Hepatocyte (in vitro differentiated cells): Measurements from ENCODE around the gene FAM240A. TPM values are rescaled to one million over a fixed set of nuclear protein-coding genes. Genes with fewer than 3 reads are reported as not detected.

ENCODE experiments used
- DNase-seq: peaks from one replicate; pipeline ENCODE4 v3.0.0-alpha.2; 2016; ENCODE audit warnings: low spot score
- H2AFZ ChIP-seq: fragments of 200-600 bp; sonication (generic); 2 replicates; pipeline ENCODE4 v1.6.0; 2016; ENCODE audit warnings: antibody characterized with exemption, mild to moderate bottlenecking
- H3K27ac ChIP-seq: fragments of 200-600 bp; sonication (generic); 2 replicates; pipeline ENCODE4 v1.5.1; 2016; ENCODE audit warnings: mild to moderate bottlenecking
- H3K27me3 ChIP-seq: fragments of 200-600 bp; sonication (generic); 2 replicates; pipeline ENCODE4 v1.6.1; 2016
- H3K36me3 ChIP-seq: fragments of 200-600 bp; sonication (generic); replicated peaks from 2 replicates; pipeline ENCODE4 v1.5.1; 2016; ENCODE audit warnings: low read depth; ENCODE audit not compliant: insufficient read depth
- H3K4me1 ChIP-seq: fragments of 200-600 bp; sonication (generic); 2 replicates; pipeline ENCODE4 v1.5.1; 2016; ENCODE audit warnings: mild to moderate bottlenecking, moderate library complexity; ENCODE audit not compliant: insufficient read depth
- H3K4me2 ChIP-seq: fragments of 200-600 bp; sonication (generic); 2 replicates; pipeline ENCODE4 v1.6.0; 2016
- H3K4me3 ChIP-seq: fragments of 200-600 bp; sonication (generic); 2 replicates; pipeline ENCODE4 v1.5.1; 2016; ENCODE audit warnings: mild to moderate bottlenecking
- H3K79me2 ChIP-seq: fragments of 200-600 bp; sonication (generic); 2 replicates; pipeline ENCODE4 v1.6.0; 2017; ENCODE audit warnings: mild to moderate bottlenecking
- H3K9me2 ChIP-seq: fragments of 200-600 bp; sonication (generic); replicated peaks from 2 replicates; pipeline ENCODE4 v1.6.0; 2017; ENCODE audit warnings: mild to moderate bottlenecking; ENCODE audit not compliant: insufficient read depth
- H3K9me3 ChIP-seq: fragments of 200-600 bp; sonication (generic); 2 replicates; pipeline ENCODE4 v1.5.1; 2016; ENCODE audit warnings: low read depth, mild to moderate bottlenecking
- H4K20me1 ChIP-seq: fragments of 200-600 bp; sonication (generic); 2 replicates; pipeline ENCODE4 v1.6.0; 2016; ENCODE audit warnings: mild to moderate bottlenecking; ENCODE audit not compliant: insufficient read depth, poor library complexity, severe bottlenecking
- CTCF ChIP-seq: fragments of 200-600 bp; sonication (generic); IDR thresholded peaks from 2 replicates; pipeline ENCODE4 v1.5.1; 2016; ENCODE audit warnings: antibody characterized with exemption, mild to moderate bottlenecking; ENCODE audit not compliant: poor library complexity
- EZH2 ChIP-seq: fragments of 200-600 bp; sonication (generic); IDR thresholded peaks from 2 replicates; pipeline ENCODE4 v1.6.1; 2016; ENCODE audit warnings: antibody characterized with exemption, mild to moderate bottlenecking, borderline replicate concordance
- EZH2phosphoT487 ChIP-seq: fragments of 200-600 bp; sonication (generic); IDR thresholded peaks from one replicate; pipeline ENCODE4 v1.6.1; 2018; ENCODE audit warnings: antibody characterized with exemption, mild to moderate bottlenecking, low read depth, moderate library complexity; ENCODE audit not compliant: unreplicated experiment, severe bottlenecking
- WGBS: methylation state at CpG from one replicate; pipeline ENCODE4 v1.1.6; 2016; ENCODE audit warnings: low lambda C conversion rate; ENCODE audit errors: missing lambda C conversion rate; 5-methylcytosine and 5-hydroxymethylcytosine counted together
- polyA plus RNA-seq: library from polyadenylated mRNA; unstranded; fragments of >200 nt; fragmentation: Nextera tagmentation; extraction: Ambion mirVana; gene quantifications from 2 replicates; pipeline ENCODE4 v1.2.1, GENCODE V29; 2016
- total RNA-seq: library from RNA; depleted of rRNA; stranded (reverse); fragments of >200 nt; gene quantifications from 2 replicates; pipeline ENCODE4 v1.2.3, GENCODE V29; 2014

Gene FAM240A
- total and polyA plus RNA-seq, 2 experiments from 2014 or later: not detected

GRCh38 chr3:46599590-46599989 lies 12.7 kb upstream of the FAM240A start:
- H3K27ac ChIP-seq: no peak overlapping the region
- H2AFZ ChIP-seq: no peak overlapping the region
- peaks cover 7% of the 10 kb centered on the region for H3K4me1 ChIP-seq
- 77% methylated on average over 5 of the region's 5 CpGs for WGBS
- no peak overlapping the region for H3K4me3 ChIP-seq
- H3K9me3 ChIP-seq: no peaks in the 10 kb centered on the region
- H3K36me3 ChIP-seq: no peaks in the 10 kb centered on the region
- H3K79me2 ChIP-seq: no peaks in the 10 kb centered on the region
- no peak for DNase-seq
- no peaks in the 10 kb centered on the region for H3K27me3 ChIP-seq
- no peaks in the 10 kb centered on the region for H3K9me2 ChIP-seq
- no peak overlapping the region for H3K4me2 ChIP-seq
- H4K20me1 ChIP-seq: no peaks in the 10 kb centered on the region
- TF ChIP-seq CTCF: no peak

GRCh38 chr3:46603446-46604046 lies 8.8 kb upstream of the FAM240A start:
- TF ChIP-seq EZH2phosphoT487: no peak
- TF ChIP-seq CTCF: no peak
- TF ChIP-seq EZH2: no peak
- Histone ChIP-seq H2AFZ (no peak overlapping the region), H3K9me2 (no peaks in the 10 kb centered on the region), H3K79me2 (no peaks in the 10 kb centered on the region), H3K4me3 (no peak overlapping the region), H3K27ac (no peak overlapping the region), H3K4me2 (no peak overlapping the region), H3K4me1 (peaks cover 7% of the 10 kb centered on the region), H3K27me3 (no peaks in the 10 kb centered on the region), H4K20me1 (no peaks in the 10 kb centered on the region), H3K9me3 (no peaks in the 10 kb centered on the region), H3K36me3 (no peaks in the 10 kb centered on the region)
- no peak for DNase-seq
- WGBS: 43% methylated on average over 1 of the region's 1 CpG

- H3K9me2 ChIP-seq: no peaks in the 10 kb centered on the region
- no peak overlapping the region for H3K27ac ChIP-seq
- no peaks in the 10 kb centered on the region for H3K79me2 ChIP-seq
- no peak overlapping the region for H3K4me2 ChIP-seq
- 85% methylated on average over 2 of the region's 2 CpGs for WGBS
- H3K27me3 ChIP-seq: no peaks in the 10 kb centered on the region
- H3K4me3 ChIP-seq: no peak overlapping the region
- no peaks in the 10 kb centered on the region for H3K36me3 ChIP-seq
- no peak overlapping the region for H2AFZ ChIP-seq
- TF ChIP-seq CTCF (no peak), EZH2 (no peak), EZH2phosphoT487 (no peak)
- H3K9me3 ChIP-seq: no peaks in the 10 kb centered on the region
- H4K20me1 ChIP-seq: no peaks in the 10 kb centered on the region
- H3K4me1 ChIP-seq: peaks cover 10% of the 10 kb centered on the region
- DNase-seq: no peak
Observed at GRCh38 chr3:46604127-46604526, 8.2 kb upstream of the FAM240A start.

GRCh38 chr3:46607603-46608028 lies 4.7 kb upstream of the FAM240A start:
- no peak overlapping the region for H2AFZ ChIP-seq
- H3K27me3 ChIP-seq: no peaks in the 10 kb centered on the region
- no peak overlapping the region for H3K27ac ChIP-seq
- no peaks in the 10 kb centered on the region for H3K79me2 ChIP-seq
- H3K36me3 ChIP-seq: no peaks in the 10 kb centered on the region
- H3K4me2 ChIP-seq: no peak overlapping the region
- no peaks in the 10 kb centered on the region for H4K20me1 ChIP-seq
- H3K4me1 ChIP-seq: peaks cover 17% of the 10 kb centered on the region
- H3K9me3 ChIP-seq: no peaks in the 10 kb centered on the region
- 60% methylated on average over 6 of the region's 6 CpGs for WGBS
- H3K4me3 ChIP-seq: no peak overlapping the region
- no peak for DNase-seq
- no peaks in the 10 kb centered on the region for H3K9me2 ChIP-seq
- TF ChIP-seq CTCF: no peak
